Activated CD4-positive, alpha-beta T cell treated with anti-CD3 and anti-CD28 coated beads for 48 hours (primary cell): ENCODE measurements around the gene CCDC201.

Experiments used
- DNase-seq: peaks from one replicate; pipeline ENCODE4 v3.0.0-alpha.2; 2020

The CCDC201 gene

DNA sequence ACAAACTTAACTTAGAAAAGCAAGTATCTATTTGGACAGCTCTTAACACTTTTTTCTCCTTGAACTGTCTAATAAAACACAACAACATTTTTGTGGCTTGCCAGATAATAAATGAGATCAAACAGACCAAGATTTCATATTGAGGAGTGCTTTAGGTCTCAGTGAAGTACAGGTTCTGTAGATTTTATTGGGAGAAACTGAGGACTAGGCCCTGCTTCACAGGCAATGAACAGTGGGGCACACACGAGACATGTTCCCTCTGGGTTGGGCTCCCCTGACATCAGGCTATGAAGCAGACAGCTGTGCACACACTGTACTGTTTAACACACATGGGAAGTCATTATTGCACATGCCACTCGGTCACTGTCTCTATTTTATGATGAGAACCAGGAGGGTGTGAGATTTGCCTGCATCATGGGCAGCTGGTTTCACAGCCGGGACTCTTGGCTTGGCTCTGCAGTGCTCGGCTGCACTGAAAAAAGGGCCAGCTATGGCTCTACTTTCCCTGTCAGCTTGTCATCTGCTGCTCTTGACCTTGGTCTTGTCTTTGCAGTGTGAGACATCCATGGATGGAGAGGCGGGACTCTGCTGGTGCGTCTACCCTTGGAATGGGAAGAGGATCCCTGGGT lies 19.6 kb upstream of the CCDC201 start:
- DNase-seq = no peak

DNA sequence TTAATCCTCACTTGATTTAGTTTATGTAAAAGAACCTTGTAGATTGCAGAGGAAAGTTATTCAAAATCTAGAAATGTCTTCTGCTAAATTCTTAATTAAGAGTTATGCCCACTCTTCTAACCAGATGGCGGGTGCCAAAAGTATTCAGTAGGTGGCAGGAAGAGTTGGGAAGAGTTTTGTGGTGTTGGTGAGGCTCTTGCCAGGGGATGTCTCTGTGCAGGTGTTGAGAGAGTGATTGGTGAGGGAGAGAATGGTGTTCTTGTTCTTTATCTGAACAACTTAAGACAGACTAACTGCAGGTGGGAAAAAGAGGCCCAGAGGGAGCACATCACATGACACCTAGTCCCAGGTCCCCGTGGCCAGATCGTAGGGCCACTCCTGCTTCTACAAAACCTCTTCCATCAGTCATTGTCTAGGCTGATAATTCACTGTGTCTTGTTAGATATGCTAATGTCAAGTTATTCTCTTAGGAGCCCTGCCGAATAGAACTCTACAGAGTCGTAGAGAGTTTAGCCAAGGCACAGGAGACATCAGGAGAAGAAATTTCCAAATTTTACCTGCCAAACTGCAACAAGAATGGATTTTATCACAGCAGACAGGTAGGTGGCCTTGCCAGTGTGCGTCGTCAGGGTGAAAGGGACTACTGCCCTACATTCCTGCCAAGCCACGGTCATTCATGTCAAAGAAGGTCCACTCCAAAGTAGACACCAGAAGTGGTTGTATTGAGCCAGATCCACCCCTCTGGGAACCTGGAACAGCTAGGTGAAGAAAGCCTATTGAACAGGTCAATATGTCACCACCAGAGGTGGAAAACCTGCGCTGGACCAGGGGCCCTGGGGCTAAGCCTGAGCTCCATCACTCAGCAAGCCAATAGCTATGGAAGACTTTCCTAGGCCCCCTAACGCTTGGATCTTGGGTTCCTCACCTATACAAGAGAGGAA lies 18.9 kb upstream of the CCDC201 start:
- no peak for DNase-seq

DNA sequence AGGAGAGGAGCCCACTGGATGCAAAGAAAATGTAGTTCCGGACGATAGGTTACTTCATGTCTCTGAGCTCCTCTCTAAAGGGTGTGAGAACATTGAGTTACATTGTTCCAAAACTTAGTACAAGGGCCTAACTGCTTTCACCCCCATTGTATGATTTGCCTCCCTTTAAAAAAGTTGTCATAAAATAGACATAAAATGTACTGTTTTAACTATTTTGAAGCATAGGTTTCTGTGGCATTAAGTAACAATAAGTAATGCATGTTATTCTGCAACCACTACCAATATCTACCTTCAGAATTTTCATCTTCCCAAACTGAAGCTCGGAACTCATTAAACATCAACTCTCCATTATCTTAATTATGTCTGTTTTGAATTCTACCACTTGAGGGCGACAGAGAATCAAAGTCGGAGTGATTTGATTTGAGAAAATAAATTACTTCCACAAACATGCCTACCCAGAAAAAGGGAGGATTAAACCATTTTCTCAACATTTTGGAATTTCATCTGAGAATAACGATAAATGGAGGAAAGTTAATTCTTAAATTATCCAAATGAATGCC lies 18.1 kb upstream of the CCDC201 start:
- DNase-seq = no peak

DNA sequence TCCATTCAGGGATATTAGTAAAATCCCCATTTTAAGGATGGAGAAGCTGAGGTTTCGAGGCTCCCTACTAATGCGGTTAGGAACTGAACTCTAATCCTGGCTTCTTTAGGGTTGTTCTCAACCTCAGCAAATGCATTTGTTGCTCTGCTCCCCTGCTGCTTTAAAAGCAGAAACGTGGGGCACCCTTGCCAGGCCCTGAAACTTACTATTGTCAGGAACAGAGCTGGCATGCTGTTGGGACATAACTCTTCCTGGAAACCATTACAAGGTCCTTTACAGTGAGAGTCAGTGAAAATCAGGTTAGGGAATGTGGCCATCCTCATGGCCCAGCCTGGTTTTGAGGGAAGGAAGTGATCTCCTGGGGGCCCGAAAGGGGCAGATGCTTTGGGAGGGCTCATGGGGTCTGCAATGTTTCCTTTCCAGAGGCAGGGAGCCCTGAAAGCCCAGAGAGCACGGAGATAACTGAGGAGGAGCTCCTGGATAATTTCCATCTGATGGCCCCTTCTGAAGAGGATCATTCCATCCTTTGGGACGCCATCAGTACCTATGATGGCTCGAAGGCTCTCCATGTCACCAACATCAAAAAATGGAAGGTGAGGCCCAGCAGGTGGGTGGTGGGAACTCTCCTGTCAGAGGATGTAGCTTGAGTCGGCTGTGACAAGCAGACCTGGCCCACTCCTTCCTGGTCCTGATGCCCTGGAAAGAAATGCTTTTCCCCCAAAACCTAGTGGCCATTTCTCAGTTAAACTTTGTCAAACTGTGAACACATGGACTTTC lies 17.4 kb upstream of the CCDC201 start:
- DNase-seq = no peak

DNA sequence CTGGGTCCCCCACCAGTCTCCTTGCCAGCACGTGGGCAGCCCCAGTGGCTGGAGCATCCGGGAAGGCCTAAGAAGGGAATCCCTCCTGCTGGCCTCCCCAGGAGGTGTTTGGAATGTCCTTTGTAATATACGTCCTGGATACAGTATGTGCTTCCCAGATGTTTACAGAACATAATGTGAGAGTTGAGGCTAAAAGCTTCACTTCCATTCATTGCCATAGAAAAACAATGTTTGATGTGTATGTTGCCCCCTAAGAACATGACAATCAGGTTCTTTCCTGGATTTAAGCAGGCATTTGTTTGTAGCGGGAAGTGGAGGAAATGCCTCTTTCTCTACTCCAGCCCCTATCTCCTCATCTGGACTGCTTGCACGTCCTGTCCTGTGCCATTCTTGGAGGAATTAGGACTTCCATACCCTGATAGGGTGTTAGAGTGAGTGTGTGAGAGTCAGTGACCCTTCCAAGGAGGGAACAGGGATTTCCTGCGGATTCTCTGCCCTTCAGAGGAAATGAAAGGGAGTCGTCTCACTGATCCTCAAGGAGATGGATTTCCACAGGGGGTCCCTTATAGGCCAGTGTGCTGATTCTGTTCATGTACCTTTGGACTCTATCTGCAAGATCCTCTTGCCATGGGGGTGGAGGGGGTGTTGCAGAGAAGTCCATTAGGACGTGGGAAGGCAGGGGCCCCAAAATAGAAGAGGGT lies 16.6 kb upstream of the CCDC201 start:
- DNase-seq = no peak

DNA sequence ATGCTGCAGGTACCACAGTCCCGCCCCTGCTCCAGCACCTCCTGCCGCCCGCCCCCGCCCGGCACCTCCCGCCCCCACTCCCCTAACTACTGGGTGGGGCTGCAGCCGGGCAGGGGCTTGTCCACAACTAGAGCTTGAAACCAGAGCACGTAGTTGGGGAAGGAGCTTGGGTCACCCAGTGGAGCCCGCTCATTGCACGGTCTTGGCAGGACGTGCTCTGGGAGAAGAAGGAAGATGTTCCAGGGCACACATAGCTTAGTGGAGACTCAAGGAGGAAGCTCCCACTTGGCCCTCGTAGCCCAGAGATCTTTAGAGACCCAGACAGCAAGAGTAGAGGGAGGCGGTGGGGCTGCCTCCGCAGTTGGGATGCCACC lies 16.1 kb upstream of the CCDC201 start:
- no peak for DNase-seq

DNA sequence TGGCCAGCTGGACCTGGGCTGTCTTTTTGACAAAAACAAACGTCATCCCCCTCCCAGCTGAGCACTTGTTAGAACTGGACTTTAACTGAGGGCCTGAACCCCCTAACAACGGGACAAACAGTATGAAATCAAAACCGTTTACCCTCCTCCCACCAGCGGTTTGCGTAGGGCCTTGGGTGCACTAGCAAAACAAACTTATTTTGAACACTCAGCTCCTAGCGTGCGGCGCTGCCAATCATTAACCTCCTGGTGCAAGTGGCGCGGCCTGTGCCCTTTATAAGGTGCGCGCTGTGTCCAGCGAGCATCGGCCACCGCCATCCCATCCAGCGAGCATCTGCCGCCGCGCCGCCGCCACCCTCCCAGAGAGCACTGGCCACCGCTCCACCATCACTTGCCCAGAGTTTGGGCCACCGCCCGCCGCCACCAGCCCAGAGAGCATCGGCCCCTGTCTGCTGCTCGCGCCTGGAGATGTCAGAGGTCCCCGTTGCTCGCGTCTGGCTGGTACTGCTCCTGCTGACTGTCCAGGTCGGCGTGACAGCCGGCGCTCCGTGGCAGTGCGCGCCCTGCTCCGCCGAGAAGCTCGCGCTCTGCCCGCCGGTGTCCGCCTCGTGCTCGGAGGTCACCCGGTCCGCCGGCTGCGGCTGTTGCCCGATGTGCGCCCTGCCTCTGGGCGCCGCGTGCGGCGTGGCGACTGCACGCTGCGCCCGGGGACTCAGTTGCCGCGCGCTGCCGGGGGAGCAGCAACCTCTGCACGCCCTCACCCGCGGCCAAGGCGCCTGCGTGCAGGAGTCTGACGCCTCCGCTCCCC lies 15.5 kb upstream of the CCDC201 start, which contains the start of gene IGFBP1:
IGFBP1 (plus strand) TSS at position 304 of the 808 bp plus-strand sequence; CDS start at position 469, 165 bp downstream.
- no peak for DNase-seq

DNA sequence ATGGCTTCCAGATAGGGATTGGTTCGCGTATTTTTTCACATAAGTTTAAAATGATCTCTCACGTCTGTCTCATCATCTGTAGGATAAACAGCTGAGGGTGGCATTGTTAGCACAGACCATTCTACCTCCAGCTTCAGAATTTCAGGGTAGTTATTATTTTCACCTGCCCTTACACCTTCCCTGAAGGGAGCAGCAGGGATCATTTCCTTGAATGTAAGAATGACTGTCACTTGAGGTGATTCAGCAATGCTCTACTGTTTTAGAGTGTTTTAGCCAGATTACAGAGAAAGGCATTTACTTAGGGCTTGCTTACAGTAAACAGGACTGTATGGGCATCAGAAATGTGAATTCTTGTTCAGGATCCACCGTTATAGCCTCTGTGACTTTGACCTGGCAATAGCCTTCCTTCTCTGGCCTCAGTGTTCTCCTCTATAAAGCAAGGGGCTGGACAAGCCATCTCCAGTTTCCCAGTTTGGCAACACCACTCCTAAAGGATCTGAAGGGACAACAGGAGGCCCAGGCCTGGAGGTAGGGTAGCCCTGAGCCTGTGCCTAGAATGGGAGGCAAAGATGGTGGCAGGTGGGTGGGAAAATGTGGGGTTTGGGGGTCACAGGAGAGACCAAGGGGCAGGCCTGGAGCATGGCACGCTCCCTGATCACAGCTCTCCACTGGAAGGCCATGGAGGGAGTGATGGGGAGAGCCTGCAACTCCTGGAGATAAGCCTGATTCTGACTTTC lies 14.2 kb upstream of the CCDC201 start:
- no peak for DNase-seq

DNA sequence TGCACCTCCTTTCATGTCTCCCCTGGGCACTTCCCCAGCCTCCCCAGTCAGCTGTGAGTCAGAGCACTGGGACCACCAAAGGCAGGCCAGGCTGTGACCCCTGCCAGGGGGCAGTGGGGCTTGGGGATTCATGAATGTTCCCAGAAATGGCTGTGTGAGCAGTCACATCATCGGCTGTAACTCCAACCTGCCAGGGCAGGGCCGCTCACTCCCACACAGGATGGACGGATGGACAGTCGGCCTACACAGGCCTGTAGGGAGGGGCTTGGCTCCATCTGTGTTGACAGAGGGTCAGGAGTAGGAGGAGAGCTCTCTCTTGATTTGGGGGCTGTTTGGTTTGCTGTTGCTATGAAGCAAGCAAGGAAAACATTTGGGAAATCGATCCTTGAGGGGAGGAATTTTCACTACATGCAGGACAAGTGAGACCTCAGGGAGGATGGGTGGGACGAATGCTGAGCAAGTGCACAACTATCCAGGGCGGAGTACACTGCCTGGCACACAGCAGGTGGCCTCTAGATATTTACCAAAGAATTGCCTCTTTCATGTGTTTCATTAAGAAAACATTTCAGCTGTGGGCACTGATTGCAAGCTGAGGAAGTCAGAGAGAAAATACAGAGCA lies 12.5 kb upstream of the CCDC201 start:
- DNase-seq = no peak

DNA sequence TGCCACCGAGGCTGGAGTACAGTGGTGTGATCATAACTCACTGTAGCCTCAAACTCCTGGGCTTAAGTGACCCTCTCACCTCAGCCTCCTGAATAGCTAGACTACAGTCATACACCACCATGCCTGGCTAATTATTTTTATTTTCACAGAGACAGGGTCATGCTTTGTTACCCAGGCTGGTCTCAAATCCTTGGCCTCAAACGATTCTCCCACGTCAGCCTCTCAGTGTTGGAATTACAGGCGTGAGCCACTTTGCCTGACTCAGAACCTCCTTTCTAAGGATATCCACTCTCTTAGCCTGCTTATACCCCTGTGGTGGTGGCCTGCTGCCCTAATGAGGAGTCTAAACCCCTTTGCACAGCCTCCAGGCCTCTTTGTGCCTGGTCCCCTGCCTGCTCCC lies 11.3 kb upstream of the CCDC201 start:
- no peak for DNase-seq

DNA sequence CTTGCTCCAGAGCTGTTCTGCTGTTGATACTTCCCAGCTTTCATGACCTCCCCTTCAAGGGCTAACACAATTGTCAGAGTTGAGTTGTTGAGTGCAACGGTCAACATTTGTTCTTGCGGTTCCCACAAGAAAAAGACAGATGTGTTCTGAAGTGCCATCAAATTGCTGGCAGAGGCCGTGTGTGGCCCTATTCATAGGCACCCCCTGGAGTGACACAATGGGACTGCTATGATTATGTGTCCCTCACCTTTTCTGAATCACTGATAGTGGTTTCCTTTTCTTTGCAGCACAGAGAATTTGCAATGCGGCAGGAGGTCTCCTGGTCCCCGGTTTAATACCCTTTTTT lies 9.6 kb upstream of the CCDC201 start:
- DNase-seq = no peak

DNA sequence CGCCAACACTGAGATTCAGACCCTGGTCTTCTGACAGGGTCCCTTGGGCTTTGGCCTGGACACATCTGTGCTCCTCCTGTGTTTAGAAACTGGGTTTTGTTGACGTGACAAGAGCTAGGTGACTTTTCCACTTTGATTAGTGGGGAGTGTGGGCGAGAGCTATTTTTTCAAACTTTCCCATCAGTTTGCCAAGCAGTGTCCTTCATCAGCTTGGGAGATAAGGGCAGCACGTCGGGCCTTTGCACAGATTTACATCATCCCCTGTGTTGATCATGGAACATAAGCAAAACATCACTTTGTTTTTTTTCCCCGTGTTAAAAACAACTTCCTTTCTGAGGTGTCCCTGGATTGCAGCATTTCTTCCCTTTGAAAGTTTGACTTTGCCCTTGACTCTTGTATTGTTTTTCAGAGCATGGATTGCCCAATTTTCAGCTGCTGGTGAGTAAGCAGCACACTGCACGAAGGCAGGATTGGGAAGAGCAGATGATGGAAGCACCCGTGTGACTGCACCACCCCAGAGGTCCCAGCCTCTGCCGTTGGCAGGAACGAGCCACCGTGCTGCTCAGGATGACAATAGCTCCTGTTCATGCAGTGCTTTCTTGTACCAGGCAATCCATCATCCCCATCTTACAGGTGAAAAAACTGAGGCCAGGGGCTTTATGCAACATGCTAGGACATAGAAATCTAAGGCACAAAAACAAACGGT lies 9.0 kb upstream of the CCDC201 start:
- no peak for DNase-seq

DNA sequence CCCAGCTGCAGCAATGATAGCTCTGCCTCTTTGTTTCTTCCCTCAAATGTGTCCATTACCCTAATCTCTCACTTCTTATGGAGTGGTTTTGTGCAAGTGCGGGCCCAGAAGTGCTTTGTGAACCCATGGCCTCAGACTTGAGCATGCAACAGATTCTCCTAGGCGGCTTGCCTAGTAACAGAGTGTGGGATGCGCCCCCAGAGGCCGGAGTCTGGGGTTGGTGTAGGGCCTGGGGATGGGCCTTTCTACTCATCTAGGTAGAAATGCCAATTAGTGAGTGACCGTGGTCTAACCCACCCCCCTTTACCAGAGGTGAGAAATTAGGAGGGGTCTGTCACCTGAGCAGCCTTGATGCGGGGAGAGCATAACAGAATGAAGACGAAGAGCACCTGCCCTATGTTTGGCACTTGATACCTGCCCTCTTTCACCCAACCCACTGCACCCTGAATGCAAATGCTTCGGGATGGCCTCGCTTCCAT lies 8.4 kb upstream of the CCDC201 start:
- DNase-seq = no peak

DNA sequence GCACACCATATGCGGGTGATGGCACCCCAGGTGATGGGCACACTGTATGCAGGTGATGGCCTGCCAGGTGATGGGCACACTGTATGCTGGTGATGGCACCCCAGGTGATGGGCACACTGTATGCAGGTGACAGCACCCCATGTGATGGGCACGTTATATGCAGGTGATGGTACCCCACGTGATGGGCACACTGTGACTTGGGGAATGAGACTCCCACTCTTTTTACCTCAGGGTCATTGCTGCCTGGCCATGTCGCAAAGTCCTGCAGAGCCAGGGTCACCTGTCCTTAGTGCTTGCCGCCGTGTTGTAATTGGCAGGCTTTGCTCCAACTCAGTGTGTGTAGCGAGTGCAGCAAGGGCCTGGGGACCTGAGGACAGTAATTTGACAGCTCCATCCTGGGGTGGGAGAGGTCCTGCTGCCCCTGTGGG lies 7.6 kb upstream of the CCDC201 start:
- no peak for DNase-seq

DNA sequence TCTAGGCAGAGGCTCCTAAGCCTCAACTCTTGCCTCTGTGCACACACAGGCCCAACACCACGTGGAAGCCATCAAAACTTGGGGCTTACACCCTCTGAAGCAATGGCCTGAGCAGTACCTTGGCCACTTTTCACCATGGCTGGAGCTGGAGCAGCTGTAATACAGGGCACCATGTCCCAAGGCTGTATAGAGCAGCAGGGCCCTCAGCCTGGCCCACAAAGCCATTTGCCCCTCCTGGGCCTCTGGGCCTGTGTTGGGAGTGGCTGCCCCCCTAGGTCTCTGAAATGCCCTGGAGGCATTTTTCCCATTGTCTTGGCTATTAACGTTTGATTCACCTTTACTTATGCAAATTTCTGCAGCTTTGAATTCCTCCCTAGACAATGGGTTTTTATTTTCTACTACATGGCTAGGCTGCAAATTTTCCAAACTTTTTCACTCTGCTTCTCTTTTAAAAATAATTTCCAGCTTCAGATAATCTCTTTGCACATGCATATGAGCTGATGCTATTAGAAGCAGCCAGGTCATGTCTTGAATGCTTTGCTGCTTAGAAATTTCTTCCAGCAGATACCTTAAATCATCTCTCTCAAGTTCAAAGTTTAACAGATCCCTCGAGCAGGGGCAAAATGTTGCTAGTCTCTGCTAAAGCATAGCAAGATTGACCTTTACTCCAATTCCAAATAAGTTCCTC lies 5.7 kb upstream of the CCDC201 start:
- no peak for DNase-seq

DNA sequence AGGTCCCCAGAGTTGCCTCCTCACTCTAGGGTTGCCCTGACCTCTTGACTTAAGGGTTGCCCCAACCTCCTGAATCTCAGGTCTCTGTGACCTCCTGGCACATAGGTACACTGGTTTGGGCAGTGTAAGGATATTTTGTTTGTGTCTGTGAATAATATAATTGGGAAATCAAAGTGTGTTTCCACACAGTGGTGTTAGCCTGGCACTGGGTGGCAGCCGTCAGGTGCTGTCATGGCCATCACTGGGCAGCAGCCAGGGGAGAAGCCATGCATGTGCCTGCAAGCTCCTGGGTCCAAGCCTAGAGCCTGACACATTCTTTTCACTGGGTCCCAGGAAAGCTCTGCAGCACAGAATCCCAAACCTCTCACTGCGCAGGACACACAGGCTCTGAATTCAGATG lies 3.6 kb upstream of the CCDC201 start:
- no peak for DNase-seq

DNA sequence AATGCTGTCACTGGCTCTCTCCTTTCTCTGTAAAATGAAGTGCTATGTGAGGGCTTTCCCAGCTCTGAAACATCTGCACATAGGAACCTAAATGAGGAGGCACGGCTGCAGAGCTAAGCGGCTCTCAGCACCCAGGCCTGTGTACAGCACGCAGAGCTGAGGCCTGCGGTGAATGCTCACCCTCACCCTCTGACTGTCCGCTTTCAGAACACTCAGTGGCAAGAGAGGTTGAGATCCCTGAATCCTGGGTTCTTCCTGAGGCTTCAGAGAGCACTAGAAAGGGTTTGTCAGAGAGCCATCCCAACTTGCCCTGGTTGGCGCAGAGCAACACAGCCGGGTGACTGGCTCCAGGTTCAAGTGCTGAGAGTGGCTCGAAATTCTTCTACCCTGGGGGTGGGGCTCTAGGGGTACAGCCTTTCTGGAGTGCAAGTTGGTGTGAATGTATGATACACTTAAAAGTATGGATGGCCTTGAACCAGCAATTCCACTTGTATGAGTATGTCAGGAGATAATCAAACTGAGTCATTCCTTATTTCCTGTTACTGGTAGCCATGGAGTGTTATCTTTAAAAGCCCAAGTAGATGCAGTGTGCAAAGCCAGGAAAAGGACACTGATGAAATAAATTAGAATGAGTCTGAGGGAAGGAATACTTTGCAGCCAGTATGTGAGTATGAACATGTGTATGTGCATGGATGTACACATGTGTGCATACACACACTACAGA lies 1.7 kb upstream of the CCDC201 start:
- no peak for DNase-seq

DNA sequence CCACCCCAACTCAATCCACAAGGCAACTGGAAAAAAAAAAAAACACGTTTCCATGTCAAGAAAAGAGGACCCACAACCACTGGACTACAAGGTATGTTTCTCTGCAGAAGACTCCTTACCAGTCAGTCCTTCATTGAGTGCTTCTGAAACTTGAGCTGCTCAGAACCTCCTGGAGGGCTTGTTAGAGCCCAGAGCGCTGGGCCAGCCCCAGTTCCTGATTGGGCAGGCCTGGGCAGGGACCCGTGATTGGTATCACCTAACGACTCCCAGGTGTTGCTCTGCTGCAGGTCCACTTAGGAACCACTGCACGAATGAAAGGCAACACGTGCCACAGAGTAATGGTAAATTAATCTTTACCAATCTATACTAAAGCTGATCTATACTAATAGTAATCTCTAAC lies 473 bp upstream of the CCDC201 start:
- no peak for DNase-seq
